HG03066 (cell line): Measurements from ENCODE around the gene GPR156.
"Not testable (repeated sequence)": the region's sequence is repeated elsewhere in the genome, so short reads cannot be mapped to it uniquely, and the experiment has no call there.

ENCODE experiments used
- ATAC-seq: cut with Tn5 transposase; IDR thresholded peaks from one replicate; pipeline ENCODE4 v1.9.1; 2021; ENCODE audit warnings: low read depth; ENCODE audit not compliant: unreplicated experiment

Gene GPR156

GRCh38 chr3:120167488-120167887, 117.5 kb downstream of the GPR156 start:
- no peak for ATAC-seq

- ATAC-seq, result no peak
Measured at GRCh38 chr3:120163816-120164215, 121.2 kb downstream of the GPR156 start.

DNA sequence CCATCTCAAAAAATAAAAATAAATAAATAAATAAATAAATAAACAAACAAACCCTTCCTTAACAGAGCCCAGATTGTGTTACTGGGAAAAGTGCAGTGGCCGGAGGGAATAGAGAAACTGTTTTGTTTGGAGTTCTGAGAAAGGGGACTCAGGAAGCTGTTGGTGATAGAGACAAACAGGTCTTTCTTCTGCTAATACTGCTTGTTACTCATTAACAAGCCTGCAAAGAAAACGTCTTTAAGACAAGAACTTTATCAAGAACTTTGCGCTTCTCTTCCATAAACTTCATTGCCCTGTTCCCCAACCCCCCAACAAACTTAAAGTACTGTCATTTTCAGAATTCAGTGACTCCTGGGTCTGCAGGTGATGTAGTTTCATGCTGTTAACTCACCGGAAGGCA, 122.0 kb downstream of the GPR156 start:
- ATAC-seq, result no peak

DNA sequence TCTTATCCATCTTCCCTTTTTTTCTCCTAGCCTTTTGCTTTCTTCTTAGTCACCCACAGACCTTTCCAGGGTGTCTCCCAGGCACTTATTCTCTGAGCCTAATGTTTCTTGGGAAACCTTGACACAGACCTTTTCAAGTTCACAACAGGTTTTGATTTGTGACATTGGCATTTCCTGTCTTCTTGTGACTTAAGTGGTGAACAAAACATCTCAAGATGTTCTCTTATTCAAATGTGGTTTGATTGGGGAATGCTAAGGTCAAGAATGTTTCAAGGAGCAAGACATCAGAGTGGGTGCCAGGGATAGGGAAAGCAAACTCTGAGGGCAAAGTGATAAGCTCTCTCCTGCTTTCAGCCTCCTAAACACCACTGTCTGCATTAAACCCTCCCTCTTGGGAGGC, 122.6 kb downstream of the GPR156 start:
- ATAC-seq, result no peak

- ATAC-seq, result no peak
Measured at GRCh38 chr3:120161902-120162301, 123.1 kb downstream of the GPR156 start.

GRCh38 chr3:120160050-120160449, 125.0 kb downstream of the GPR156 start:
- ATAC-seq, result no peak

- ATAC-seq, result no peak
Measured at GRCh38 chr3:120157681-120158080, 127.3 kb downstream of the GPR156 start.

DNA sequence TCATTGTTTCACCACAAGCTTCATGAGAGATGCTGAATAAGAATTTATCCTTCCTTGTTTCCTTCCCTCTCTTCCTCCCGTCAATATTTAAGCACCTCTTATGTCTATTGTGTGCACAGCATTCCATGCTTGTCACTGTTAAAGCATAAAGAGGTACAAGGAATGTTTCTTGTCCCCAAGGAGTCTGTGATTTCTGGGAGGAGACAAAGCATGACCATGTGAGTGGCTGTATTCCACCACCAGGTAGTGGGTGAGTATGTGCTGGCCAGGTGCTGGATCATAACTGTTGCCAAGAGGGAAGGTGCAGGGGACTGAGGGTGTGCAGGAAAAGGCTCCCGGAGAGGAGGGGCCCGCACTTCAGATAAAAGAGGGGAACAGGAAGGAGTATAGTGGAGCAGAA, 127.9 kb downstream of the GPR156 start:
- ATAC-seq, result no peak

- no peak for ATAC-seq
Measured at GRCh38 chr3:120156699-120157098, 128.3 kb downstream of the GPR156 start.

DNA sequence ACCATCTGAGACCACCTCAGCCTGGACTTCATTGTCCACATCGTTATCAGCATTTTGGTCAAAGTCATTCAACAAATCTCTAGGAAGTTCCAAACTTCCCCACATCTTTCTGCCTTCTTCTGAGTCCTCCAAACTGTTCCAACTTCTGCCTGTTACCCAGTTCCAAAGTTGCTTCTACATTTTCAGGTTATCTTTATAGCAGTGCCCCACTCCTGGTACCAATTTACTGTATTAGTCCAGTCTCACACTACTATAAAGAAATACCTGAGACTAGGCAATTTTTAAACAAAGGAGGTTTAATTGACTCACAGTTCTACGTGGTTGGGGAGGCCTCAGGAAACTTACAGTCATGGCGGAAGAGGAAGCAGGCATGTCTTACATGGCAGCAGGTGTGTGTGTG, 129.3 kb downstream of the GPR156 start:
- ATAC-seq, result not testable (repeated sequence)

GRCh38 chr3:120155108-120155507, 129.9 kb downstream of the GPR156 start:
- no peak for ATAC-seq

- ATAC-seq, result no peak
Measured at GRCh38 chr3:120153294-120153693, 131.7 kb downstream of the GPR156 start.

- ATAC-seq, result no peak
Measured at GRCh38 chr3:120151791-120152190, 133.2 kb downstream of the GPR156 start.

DNA sequence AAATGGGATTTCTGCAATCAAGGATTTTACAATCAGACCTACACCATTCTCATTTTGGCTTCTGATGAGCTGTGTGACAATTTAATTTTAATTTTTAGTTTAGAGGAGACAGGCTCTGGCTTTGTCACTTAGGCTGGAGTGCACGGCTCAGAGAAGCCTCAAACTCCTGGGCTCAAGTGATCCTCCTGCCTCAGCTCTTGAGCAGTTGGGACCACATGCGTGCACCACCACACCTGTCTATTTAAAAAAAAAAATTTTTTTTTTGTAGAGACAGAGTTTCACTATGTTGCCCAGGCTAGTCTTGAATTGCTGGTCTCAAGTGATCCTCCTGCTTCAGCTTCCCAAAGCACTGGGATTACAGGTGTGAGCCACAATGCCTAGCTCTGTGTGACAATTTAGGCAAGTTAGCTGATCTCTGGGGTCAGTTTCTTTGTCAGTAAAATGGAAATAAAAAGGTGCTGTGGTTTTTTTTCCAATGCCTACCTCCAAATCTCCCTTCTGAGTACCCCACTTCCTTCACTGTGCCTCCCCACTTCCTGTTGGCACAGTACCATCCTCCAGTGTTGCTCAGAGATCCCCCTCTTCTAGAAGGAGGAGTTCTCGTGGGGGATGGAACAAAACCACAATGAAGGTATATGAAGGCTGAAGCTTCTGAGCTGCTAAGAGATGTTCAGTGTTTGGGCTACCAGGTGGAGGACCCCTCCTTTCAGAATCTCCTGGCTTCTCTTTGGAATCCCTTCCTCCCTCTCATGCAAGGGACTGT, 136.7 kb downstream of the GPR156 start:
- ATAC-seq, result no peak

- no peak for ATAC-seq
Measured at GRCh38 chr3:120147072-120147871, 137.8 kb downstream of the GPR156 start.

DNA sequence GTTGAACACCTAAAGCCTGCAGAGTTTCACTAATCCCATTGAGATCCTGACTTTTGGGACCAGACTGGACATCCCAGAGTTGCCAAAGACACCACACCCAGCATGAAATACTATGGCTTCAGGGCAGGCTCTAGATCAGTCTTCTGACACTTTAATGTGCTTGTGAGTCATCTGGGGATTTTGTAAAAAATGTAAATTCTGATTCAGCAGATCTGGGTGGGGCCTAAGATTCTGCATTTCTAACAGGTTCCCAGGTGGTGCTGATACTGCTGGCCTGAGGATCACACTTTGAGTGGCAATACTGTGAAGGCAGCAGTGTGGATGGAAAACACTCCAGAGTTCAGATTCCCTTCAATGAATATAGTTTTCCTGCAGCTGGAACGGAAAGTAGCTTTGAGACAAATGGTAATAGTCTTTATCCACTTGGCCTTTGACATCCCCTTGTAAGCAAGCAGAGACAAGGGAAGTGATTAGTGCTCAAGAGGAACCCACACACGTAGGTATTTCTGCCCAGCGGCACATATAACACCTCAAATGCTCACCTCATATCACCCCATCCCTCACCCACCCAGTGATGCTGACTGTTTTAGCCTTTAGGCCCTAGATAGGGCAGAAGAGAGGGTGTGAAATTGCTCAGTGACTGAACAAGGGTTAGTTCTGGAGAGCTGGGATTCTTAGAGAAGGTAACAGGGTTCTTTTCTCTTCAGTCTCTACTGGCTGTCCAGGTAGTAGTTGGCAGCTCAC, 139.3 kb downstream of the GPR156 start:
- no peak for ATAC-seq

- ATAC-seq, result no peak
Measured at GRCh38 chr3:120144267-120144666, 140.8 kb downstream of the GPR156 start.

- ATAC-seq, result no peak
Measured at GRCh38 chr3:120143676-120144075, 141.3 kb downstream of the GPR156 start.

DNA sequence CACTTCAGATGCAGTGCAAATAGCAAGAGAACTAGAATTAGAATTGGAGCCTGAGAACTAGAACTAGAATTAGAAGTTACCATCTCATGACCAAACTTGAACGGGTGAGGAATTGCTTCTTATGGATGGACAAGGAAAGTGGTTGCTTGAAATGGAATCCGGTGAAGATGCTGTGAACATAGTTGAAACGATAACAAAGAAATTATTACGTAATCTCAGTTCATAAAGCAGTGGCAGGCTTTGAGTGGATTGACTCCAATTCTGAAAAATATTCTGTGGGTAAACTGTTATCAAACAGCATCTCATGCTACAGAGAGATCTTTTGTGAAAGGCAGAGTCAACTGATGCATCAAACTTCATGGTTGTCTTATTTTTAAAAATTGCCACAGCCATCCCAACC, 142.8 kb downstream of the GPR156 start:
- ATAC-seq, result no peak

DNA sequence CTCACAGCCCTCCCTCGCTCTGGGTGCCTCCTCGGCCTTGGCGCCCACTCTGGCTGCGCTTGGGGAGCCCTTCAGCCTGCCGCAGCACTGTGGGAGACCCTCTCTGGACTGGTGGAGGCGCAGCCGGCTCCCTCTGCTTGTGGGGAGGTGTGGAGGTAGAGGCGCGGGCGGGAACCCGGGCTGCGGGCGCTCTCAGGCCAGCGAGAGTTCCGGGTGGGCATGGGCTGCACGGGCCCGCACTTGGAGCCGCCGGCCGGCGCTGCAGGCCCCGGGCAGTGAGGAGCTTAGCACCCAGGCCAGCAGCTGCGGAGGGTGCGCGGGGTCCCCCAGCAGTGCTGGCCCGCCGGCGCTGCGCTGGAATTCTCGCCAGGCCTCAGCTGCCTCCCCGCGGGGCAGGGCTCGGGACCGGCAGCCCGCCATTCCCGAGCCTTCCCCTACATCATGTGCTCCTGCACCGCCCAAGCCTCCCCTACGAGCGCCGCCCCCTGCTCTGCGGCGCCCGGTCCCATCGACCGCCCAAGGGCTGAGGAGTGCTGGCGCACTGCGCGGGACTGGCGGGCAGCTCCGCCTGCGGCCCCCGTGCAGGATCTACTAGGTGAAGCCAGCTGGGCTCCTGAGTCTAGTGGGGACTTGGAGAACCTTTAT, 144.8 kb downstream of the GPR156 start:
- ATAC-seq, result no peak

DNA sequence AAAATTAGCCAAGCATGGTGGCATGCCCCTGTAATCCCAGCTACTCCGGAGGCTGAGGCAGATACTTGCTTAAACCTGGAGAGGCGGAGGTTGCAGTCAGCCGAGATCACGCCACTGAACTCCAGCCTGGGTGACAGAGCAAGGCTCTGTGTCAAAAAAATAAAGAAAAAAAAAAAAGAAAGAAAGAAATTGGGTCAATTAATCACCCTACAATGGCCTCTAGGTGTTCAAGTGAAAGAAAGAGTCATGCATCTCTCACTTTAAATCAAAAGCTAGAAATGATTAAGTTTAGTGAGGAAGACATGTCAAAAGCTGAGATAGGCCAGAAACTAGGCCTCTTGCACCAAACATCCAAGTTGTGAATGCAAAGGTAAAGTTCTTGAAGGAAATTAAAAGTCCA, 145.9 kb downstream of the GPR156 start:
- no peak for ATAC-seq
